Hepatic stellate cell (primary cell): Measurements from ENCODE around the gene CLDND1.
"Not testable (repeated sequence)": the region's sequence is repeated elsewhere in the genome, so short reads cannot be mapped to it uniquely, and the experiment has no call there.

Source experiments
- DNase-seq: peaks from one replicate; pipeline ENCODE4 v3.0.0; 2011; ENCODE audit warnings: low spot score

Gene CLDND1

DNA sequence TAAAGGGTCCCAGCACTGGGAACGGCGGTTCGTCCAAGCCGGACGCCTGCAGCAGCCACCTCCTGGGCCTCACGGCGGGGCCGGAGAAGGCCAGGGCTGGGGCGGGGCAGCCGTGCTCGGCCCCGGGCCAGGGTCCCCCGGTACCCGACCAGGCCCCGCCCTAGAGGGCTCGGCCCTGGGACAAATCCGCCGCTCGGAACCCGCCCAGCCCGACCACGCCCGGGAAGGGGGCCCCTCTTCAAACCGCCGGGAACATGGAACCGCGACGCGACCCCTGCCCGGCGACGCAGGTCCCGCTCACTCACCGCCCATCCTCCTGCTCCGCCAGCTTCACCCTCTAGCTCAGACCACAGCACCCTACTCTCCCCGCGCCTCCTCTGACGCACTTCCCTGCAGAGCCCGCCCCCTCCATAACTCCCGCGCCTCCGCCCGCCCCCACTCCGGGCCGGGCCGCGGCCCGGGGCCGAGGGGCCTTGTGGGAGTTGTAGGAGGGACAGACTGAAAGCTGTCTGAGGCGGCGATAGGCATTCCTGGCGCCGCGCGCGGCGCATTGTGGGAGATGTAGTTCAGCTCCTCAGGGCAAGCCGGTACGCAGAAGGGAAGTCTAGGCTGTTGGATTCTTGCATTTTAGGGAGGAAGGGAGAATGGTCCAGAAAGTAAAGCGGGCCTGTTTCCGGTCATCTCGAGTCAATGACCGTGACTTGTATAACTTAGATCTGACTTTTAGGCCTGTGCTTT lies at the start of gene CLDND1:
CLDND1 (minus strand) TSS at position 359 of the 738 bp plus-strand sequence. CDS start 1,478 bp downstream, outside the sequence.
- DNase-seq = peak; percentile 96

- DNase-seq = no peak
Measured at GRCh38 chr3:98568402-98568801, 45.7 kb upstream of the CLDND1 start.

DNA sequence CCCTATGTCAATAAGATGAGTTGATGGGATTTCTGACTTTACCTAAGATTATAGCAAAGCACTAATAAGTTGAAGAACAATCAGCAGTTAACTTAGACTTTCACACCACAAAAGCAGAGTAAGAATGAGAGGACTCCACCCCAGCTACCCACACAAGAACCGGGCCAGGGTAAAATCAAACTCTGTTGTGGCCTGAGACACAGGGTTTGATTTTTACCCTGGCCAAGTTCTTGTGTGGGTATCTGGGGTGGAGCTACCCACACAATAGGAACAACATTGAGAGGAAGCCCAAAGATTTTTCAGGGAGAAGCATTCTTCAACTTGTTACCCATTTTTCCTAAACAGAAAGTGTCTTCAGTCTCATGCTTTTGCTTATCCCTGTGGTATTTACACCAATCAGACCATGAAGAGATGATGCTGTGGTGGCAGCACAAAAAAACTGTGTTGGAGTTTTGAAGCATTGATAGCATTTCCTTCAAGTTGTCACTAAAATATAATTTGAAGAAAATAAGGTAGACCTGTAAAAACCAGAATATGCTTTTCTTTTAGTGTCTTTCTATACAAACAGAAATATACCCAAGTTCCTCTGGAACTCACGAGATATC lies 45.1 kb upstream of the CLDND1 start:
- DNase-seq = no peak

DNA sequence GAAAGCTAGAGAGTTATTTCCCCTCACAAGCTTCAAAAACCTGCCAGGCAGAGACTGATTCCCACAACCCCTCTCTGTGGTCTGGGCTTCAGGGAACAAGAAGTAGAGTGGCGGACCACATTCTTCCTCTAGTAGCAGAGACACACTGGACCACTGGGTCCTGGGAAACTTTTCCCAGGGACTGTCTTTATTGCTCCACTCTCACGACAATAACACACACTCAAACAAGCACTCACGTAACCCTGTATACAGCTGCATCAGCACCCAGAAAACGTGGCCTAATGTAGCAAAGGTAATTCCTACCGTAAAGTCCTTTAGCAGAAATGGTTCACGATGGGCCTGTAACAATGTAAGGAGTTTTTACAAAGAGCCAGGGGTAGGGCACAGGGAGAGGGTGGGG lies 43.1 kb upstream of the CLDND1 start:
- no peak for DNase-seq

- DNase-seq = no peak
Measured at GRCh38 chr3:98565237-98565643, 42.5 kb upstream of the CLDND1 start.

GRCh38 chr3:98564282-98565005 lies 41.7 kb upstream of the CLDND1 start:
- DNase-seq = no peak

DNA sequence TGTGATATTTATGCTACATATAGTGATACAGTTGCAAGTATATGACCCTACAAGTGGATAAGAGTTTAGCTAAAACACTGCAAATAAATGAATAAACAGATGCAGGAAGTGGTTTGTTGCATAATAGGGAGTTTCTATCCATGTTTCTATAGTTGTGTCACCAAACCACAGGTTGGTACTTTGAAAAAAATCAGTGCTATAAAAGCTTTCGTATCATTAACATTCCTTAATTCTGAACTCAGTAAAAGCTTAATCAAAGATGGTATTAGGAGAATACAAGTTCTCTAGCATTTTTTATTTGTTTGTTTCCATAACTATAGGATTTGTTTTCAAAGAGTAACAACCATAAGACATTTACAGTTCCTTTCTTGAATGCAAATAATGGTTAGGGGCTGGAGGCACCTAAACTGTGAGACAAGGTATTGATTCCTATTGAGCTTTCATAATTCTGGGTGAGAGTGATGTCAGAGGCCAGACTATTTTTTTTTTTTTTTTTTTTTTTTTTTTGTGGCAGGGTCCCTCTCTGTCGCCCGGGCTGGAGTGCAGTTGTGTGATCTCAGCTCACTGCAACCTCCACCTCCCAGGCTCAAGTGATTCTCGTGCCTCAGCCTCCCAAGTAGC lies 41.1 kb upstream of the CLDND1 start:
- peak; percentile 21 for DNase-seq

GRCh38 chr3:98561727-98562521 lies 39.2 kb upstream of the CLDND1 start:
- peak; percentile 7 for DNase-seq

GRCh38 chr3:98560911-98561310 lies 38.2 kb upstream of the CLDND1 start:
- no peak for DNase-seq

GRCh38 chr3:98559769-98560168 lies 37.1 kb upstream of the CLDND1 start:
- DNase-seq = not testable (repeated sequence)

DNA sequence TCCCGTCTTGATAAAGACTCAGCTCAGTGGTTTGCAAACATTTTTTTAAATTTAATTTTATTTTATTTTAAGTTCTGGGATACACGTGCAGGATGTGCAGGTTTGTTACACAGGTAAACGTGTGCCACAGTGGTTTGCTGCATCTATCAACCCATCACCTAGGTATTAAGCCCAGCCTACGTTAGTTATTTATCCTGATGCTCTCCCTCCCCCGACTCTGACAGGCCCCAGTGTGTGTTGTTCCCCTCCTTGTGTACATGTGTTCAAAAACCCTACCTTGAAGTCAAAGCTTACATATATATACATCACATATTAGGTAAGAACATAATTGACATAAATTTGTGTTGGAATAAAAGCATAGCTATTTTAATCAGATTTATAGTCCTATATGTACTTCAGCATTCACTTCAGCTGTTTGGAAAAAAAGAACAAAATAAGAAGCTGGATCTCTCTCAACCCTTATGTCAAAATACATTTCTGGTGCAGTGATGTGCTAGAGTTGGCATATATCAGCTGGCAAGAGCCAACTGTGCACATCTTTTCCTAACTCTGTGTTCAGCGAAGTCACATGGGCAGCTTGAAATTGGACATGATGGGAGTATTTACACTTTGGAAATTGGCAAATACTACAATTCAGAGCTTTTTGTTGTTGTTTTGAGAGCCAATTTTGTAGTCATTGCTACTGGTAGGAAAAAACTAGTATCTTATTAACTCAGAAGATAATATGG lies 35.6 kb upstream of the CLDND1 start:
- no peak for DNase-seq

GRCh38 chr3:98557324-98558010 lies 34.8 kb upstream of the CLDND1 start:
- DNase-seq = no peak

DNA sequence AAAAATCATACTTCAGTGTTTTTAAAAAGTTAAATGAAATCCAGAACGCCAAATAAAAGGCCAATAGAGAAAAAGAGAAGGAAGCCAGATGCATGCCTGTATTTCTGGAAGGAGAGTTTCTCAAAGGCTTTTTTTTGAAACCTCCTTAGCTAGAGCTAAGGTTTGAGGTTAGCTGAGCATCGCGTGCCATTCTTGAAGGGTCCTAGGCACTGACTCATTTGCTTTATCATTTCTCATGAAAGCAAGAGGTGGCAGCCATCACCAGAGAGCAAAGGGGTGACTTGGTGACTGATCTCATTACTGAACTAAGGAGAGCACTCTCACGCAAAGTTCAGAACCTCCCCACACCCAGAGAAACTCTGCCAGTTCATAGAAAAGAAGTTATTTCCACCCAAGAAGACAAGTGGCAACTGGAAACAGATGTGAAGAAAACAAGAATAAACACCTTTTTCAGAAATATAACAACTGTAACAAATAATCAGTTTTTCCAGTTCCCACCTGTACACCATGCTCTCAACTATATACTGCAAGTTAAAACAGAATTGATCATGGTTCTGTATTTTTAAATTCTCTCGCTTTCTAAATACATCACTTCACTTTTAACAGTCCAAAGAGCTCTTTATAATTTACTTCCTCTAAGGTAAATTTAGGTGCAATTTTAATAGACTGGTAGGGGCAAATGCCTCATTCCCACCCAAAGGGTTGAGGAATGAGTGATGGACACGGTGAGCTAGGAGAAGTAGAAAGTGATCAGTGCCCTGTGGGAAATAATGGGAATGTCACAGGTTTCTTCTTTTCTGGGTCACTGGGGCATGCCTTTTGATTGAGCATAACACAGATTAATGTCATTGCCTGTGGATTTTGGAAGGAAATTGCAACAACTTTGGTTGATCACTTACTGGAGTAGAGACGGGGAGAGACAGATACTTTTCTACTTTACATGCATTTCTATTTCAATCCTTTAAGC lies 33.7 kb upstream of the CLDND1 start:
- no peak for DNase-seq

DNA sequence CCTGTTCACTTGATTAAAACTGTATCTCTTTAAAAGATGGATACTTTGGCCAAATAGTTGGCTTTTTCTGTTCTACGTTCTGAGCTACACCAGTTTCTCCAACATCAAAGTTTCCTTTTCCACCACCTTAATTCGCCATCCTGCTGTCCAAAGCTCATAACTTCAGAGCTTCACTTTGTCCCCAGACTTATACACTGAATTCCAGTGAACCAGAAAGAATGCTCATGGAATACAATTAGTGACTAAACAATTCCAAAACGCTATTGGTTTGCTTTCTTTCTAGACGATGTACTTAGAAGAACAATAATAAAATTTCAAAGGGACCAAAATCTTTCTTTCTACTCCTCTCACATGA lies 32.3 kb upstream of the CLDND1 start:
- DNase-seq = no peak

DNA sequence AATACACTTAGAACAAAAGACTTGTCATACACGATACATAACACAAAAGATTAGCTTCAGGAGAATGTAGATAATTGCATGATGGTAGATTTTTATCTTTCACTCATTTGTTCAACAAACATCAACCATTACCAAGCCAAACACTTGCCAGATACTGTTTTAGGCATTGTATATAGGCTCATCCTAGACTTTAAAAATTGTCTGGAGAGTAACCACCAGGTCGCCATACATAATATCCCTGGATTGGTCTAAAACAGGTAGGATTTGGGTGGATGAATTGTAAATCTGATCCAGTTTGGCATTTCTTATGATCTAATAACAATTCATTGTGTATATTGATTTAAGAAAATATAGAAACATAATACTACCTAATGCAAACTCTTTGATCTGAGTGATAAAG lies 31.9 kb upstream of the CLDND1 start:
- DNase-seq = no peak

- DNase-seq = no peak
Measured at GRCh38 chr3:98553753-98554152, 31.1 kb upstream of the CLDND1 start.

DNA sequence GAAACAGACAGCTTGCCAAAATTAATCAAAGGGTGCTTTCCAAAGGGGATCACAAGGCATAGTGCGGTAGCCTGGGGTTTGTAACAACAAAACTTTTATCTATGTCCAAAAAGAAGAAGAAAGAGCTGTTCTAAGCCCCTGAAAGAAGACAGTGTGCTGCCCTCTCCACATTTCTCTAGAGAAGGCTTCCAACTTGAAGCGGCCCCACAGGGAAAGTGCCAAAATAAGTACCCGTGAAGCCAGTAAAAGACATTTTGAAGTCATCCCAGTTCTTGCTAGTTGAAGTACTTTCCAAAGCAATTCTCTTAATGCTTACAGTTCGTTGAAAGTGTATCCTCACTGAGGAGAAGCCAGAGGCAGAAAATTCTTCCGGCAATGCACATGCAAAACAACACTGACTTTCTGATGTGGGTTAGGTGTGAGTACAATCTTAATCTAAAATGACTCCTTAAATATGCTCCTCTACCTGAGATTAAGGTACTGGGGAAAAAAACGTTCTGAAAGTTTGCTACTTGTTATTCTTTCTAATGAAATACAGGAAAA lies 30.4 kb upstream of the CLDND1 start:
- DNase-seq = no peak

DNA sequence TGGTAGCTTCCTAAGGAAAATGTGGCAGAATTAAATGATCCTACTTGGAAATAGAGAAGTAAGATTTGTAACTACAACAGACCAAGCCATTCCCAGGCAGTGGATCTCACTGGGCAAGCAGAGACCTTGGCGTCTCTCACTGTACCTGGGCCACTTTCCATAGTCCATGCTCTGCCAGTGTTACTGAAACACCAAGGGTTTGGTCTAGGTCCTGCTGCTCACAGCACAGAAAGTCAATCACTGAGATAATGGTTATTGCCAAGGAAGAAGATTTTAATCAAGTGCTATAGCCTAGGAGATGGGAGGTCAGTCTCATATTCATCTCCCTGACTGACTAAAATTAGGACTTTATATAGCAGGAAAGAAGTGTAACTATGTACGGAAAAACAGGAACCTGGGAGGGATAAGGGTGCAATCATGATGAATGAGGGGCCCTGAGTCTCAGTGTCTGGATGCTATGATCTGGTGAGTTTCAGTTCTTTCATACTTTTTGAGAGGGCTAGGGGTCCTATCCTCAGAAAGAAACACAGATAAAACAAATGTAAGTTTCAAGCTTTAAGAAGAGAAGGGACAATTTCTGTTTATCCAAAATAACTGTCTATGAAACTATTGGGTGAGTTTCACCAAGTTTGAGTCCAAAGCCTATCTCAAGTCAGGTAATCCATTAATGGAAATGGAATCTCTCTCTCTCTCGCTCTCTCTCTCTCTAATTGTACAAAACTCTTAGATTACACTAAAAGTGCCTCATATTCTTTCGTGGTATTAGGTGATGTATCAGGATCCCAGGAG lies 29.7 kb upstream of the CLDND1 start:
- DNase-seq = no peak
